Measurements from ENCODE around the gene CDHR2.
"Not testable (repeated sequence)": the region's sequence is repeated elsewhere in the genome, so short reads cannot be mapped to it uniquely, and the experiment has no call there.

Gene CDHR2

DNA sequence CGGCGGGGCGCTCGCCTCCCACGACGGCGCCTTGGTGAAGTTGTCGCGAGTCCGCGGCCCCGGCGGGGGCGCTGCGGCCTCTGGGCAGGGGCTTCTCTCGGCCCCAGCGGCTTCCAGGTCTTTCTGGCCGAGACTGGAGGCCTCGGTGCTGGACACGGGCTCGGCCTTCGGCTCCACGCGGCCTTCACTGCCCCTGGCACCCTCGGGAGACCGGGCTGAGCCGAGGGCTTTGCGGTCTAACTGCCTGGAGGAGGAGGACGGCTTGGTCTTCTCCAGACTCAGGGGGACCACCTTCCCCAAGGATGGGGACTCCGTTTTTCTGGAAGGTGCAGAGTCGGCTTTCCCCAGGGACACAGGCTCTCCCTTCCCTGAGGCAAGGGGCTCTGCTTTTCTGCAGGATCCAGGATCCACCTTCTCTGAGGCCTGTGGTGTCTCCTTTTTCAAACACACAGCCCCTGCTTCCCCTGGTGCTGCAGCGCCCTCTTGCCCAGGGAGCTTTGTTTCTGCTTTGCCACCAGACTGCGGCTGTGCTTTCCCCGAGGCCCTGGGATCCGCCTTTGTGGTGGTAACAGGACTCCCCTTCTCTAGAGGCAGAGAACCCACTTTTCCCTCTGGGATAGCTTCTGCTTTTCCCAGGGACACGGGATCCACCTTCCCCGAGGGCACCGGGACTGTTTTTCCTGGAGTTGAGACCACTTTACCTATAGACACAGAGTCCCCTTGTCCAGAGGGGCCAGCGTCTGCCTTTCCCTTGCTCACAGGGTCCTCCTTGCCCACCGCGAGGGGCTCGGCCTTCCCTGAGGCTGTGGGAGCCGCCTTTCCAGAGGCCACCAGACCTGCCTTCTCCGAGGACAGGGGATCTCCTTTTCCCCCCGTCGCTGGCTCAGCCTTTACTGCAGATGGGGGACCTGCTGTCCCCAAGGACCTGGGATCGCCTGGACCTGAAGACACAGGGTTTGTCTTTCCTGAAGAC, 48.6 kb downstream of the CDHR2 start:
- no peak for DNase-seq

DNA sequence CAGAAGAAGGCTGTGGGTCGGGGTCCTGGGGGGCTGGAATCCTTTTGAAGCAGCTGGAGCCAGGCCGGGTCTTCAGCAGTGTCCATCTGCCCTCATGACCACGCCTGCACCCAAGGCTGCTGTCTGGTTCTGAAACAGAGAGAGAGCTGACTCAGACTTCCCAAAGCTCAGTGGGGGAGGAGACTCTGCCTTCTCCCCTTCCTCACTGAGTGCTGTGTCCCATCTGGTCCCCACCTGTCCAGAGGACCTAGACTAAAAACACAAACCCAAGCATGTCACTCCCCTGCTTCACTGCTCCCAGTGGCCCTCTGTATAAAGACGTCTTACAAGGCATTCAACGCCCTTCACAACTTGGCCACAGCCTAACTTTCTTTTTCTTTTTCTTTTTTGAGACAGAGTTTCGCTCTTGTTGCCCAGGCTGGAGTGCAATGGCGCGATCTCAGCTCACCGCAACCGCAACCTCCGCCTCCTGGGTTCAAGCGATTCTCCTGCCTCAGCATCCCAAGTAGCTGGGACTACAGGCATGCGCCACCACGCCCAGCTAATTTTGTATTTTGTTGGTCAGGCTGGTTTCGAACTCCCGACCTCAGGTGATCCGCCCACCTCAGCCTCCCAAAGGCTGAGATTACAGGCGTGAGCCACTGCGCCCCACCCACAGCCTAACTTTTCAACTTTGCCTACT, 50.7 kb downstream of the CDHR2 start:
- not testable (repeated sequence) for DNase-seq

DNA sequence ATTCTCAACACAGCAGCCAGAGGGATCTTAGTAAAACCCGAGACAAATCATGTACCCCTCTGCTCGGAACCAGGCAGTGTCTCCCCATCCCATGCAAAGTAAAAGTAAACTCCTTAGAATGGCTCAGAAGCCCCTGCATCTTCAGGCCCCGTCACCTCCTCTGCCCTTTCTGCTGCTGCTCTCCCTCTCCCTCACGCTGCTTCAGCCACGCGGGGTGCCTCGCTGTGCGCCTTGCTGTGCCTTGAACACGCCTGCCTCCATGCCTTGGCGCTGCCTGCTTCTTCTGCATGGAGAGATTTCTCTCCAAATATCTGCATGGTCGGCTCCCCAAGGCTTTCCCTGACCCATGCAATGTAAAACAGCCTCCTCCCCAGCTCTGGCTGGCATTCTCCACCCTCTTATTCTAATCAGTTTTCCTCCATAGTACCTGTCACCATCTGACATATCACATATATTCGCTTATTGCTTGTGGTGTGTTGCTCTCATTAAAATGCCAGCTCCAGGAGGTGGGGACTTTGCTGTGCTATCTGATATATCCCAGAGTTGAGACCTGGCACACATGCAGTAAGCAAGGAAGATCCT, 52.9 kb downstream of the CDHR2 start:
- DNase-seq, result no peak

DNA sequence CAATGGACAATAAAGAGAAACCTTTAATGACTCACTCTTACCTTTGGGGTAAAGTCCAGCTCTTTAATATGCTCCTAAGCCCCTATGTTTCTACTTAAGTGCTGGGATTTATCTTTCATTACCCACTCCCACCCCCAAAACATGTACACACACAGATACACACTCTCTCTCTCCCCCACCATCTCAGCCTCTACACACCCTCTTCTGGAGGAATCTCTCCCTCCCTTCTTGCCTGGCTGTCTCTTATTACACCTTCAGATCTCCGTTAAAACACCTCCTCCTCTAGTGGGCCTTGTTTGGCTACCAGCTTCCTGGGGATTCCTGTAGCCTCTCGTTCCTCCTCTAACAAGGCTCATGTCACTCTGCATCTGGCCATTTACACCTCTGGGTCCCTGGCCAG, 53.9 kb downstream of the CDHR2 start:
- DNase-seq, result no peak

DNA sequence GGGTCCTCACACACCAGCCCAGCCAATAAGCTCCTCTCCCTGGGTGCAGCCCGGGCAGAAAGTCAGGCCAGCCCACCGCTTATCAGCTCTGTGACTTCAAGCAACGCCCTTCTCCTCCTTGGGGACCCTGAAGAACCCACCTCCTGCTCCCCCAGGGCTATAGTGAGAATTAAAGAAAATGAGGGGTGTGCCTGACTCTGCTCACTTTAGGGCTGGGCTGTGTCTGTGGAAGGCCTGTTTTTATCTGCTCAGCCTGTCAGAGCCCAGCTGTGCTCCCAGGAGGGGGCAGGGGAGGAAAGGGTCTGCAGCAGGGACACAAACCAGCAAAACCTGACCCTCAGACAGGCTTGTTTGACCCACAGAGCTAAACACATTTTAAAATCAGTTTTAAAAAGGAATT, 56.9 kb downstream of the CDHR2 start:
- DNase-seq, result no peak

DNA sequence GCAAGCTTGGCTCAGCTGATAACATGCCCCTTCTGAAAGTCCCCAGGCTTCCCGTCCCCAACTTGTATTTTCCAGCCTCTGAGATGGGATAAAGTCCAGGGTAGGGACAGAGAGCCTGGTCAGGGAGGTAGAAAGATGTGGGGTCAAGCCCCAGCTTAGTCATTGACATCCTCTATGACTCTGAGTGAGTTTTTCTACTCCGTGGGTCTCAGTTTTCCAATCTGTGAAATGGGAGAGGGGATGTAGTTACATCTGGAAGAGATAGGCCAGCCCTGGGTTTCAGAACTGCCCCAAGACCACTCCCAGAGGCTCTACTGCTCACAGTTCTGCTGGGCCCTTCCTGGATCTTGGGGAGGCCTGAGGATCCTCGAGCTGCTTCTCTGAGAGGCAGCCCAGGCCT, 57.7 kb downstream of the CDHR2 start:
- no peak for DNase-seq

DNA sequence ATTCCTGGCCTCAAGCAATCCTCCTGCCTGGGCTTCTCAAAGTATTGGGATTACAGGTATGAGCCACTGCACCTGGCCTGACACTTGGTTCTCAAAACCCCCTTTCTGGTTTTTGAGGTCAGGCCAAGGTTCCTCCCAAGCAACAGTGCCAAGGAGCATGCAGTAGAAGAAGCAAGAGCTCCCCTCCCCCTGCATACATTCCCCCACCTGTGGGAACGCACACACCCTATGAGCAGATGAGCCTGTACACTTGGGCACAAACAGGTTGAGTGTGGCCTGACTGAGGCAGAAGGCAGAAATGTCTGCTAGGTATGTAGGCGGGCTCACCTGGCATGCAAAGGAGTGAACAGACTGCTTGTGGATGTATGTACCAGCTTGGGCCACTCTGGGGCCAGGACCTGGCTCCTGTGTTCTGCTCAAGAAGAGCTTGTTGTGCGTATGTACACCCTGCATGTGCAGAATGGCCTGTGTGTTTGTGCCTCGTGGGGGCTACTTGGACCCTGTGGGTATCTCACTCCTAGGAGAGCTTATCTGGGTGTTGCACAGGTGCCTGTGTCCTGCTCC, 59.1 kb downstream of the CDHR2 start:
- DNase-seq, result no peak

DNA sequence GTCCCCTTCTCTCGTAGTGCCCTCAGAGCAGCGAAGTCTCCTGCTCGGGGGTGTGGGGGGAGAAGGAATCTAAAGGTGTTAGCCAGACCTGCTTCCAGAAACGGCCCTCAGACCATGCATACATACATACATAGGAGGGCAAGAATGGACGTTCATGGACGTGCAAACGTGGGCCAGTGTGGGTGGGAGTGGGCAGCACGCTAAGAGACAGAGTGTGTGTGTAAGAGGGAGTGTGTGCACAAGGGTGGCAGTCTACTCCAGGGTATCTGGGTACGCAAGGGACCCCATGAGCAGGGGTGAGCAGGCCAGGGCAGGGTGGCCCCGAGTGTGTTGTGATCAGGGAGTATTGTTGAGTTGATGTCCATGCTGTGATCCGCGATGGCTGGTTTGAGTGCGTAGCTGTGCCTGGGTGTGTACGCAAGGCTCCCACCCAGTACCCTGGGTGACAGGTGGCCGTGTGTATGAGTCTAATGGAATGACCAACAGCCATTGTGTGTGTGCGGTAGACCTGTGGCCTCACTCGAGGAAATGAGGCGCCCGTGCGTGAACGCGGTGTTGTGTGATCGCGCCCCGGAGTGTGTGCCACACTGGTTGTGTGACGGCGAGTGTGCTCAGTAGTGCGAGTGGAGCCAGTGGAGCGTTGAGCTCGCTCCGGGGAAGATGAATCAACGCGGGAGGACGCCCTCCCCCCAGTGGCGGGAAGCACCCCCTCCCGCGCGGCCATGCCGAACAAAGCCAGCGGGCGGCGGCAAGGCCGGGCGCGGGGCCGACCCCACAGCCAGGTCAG, 60.0 kb downstream of the CDHR2 start:
- no peak for DNase-seq

DNA sequence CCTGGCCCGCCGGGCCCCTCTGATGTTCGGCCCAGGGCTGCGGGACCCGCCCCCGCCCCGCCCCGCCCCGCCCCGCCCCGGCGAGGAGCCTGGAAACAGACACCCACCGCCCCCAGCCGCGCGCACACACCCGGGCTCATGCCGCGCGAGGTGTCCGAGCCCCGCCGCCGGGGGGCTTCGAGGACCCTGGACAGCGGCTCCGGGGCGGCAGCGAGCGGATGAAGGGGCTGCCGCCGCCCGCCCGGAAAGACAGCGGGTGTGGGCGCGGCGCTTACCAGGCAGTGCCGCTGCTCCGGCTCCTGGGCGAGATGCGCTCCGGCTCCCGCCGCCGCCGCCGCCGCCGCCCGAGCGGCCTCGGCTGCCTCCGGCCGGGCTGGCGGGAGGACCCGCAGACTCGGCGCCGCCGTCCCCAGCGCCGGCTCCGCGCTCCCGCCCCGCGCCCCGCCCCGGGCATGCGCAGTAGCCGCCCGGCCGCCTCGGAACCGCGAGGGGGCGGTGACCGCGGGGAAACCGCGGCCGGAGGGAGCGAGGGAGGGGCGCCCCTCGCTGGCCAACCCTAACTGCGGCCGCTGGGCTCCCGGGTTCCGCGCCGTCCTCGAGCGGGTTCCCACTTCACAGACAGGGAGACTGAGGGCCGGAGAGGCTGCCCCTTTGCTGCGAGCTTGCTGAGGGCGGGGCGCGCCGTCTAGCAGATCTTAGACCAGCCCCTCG, 60.7 kb downstream of the CDHR2 start, which contains the start of gene GPRIN1:
GPRIN1 (minus strand) TSS at position 433 of the 711 bp plus-strand sequence. CDS start 10,322 bp downstream, outside the sequence.
- DNase-seq, result peak; percentile 41

DNA sequence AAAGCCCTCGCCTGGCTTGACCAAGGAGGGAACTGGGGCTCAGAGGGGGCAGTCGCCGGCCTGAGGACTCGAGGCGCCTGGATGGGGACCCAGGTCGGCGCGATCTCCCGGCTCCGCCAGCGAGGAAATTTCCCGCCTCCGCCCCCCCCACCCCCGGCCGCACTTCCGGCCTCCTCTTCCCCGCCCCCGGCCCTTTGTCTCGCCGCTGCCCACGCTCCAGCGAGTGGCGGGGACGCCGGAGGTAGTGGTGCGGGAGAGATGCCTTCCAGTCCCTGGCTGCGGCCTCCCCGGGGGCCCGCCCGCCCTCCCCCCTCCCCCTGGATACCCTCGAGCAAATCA, 61.3 kb downstream of the CDHR2 start:
- DNase-seq, result no peak

DNA sequence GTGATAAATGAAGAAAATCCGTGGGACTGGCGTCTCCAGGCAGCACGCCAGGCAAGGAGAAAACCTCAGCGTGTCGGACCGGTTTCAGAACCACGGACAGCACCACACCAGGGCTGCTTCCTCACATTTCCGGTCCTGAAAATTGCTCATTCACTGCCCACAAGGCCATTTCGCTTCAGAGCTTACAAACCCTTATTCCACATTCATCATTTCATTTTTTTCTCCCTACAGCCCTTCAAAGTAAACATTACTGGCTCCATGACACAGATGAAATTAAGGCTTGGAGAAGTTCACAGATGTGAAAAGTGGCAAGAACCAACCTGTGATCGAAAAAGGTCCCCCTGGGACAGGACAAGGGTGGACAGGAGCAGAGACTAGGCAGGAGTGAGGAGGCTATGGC, 62.3 kb downstream of the CDHR2 start:
- peak; percentile 49 for DNase-seq

DNA sequence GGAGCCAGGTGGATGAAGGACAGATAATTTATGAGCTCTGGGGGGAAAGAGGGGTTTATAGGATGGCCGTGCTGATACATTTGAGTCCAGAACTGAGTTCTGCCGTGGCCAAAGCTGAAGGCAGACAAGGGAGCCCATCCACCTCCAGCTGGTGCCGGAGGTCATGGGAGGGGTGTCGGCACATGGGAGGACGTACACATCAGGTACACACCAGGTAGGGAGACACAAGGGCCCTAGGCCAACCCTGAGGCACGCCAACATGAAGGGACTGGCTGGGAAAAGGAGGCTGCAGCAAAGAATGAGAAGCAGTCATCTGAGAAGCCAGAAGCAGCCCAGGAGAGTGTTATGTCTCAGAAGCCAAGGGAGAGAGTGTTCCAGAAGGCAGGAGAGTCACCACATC, 62.9 kb downstream of the CDHR2 start:
- DNase-seq, result no peak

DNA sequence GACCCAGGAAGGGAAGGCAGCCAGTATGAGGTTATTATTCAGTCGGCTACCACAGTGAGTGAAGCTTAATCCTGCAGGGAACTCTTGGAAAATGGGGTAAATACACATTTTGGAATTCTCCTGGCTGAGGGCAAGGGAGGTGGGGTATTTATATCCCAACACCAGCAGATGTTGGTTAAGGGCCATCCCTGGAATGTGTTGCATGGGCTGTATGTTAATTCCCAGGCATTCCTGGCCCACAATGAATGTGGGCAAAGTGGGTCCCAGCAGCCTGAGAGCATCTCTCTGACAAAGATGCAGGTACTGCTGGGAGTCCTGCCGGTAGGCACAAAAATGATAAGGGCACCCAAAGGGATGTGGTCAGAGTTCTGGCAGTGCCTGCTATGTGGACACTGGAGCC, 63.7 kb downstream of the CDHR2 start:
- DNase-seq, result no peak

DNA sequence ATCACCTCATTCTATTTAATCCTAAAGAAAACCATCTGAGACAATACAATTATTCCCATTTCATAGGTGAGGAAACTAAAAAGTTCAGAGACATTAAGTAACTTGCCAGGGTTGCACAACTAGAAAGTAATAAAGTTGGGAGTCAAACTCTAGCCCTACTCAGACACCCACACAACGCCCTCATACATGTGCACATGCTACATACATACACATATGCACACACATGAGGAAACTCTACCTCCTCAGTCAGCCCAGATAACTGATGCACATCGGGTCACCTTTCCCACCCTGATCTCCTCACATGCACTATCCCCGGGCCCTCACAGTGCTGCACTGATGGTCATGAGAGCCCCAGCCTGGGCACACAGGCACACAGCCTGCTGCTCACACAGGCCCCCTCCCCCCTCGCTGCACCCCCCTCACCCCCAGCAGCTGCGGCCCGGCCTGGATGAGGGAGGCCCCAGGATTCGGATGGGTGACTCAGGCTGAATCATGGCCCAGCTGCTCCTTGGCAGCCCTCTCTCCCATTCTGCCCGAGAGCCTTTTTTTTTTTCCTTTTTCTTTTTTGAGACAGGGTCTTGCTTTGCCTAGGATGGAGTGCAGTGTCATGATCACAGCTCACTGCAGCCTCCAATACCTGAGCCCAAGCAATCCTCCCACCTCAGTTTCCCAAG, 65.8 kb downstream of the CDHR2 start:
- no peak for DNase-seq

DNA sequence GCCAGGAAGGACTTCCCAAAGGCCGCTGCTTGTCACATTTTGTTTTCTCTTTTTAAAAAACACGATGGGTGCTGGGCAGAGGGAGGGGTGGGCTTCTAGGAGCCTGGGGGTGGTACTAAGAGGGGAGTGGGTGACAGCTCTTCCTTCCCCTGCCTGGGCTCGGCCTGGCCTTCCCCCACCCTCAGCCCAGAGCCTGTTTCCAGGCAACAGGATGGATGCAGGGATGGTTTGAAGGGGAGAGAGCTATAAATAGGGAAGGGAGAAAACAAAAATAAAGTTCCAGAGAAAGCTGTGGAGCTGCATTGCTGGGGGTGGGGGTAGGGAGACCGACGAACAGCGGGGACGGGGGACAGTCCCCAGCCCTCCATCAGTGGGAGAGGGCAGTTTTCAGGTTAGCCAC, 67.4 kb downstream of the CDHR2 start:
- DNase-seq, result no peak

DNA sequence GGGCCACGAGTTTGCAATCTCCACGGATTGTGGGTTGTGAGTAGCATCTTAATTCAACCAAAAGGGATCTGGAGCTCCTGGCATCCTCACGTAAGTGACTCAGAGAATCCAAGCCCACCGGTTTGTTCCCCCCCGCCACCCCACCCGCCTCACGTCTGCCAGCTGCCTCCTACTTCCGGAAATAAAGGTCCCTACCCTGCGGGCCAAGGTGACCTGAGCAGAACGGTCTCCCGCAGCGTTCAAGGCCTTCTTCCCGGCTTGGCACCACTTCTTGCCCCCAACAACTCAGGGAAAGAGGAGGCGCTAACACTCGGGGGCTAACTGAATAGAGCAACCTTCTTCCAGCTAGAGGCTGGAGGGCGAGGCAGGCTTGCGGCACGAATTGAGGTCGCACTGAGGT, 69.6 kb downstream of the CDHR2 start:
- DNase-seq, result no peak

DNA sequence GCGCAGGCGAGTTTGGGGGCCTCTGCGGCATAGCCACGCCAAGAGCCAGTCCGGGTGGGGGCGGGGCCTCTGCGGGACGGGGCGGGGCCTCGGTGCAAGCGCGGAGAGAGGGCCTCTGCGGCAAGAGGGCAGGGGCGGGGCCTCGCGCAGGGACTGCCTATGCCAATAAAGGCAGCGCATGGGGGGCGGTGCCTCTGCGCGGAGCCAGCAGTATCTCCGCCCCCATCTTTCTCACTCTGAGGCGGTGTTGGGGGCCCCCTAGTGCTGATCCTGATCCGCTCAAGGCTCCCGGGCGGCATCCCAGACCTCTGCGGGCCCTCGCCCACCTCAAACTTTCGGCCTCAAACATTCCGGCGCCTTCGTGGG, 70.0 kb downstream of the CDHR2 start:
- peak; percentile 60 for DNase-seq

DNA sequence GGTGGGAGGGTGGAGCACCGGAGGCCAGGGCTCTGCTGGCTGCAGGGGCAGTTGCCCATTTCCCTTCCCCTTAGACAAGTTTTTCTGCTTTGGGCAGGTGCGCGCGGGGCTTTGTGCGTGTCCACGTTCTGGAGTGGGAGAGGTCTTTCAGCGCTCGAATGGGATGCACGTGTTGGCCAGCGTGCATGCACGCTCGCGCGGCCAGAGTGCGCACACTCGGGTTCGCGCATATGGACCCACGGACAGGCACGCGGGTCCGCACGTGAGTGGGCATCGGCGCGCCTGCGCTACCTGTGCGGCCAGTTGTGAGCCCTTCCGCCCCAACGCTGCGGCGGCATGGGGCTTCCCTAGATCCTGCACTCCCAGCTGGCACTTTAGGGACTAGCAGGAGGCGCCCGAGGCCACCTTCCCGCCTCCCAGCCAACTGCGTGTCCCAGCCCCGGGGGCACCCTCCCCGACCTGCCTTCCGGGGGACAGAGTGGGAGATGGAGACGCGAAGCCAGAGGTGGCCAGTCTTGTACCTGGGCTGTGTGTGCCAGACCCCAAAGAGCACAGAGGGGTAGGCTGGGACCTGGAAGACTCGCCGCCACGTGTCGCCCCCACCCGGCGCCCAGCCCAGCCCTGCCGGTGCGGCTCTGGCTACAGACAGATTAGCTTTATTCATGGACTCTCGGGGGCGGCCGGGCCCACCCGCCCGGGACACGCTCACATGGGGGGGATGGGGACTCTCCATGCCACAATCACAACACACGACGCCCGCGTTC, 70.6 kb downstream of the CDHR2 start:
- DNase-seq, result no peak

DNA sequence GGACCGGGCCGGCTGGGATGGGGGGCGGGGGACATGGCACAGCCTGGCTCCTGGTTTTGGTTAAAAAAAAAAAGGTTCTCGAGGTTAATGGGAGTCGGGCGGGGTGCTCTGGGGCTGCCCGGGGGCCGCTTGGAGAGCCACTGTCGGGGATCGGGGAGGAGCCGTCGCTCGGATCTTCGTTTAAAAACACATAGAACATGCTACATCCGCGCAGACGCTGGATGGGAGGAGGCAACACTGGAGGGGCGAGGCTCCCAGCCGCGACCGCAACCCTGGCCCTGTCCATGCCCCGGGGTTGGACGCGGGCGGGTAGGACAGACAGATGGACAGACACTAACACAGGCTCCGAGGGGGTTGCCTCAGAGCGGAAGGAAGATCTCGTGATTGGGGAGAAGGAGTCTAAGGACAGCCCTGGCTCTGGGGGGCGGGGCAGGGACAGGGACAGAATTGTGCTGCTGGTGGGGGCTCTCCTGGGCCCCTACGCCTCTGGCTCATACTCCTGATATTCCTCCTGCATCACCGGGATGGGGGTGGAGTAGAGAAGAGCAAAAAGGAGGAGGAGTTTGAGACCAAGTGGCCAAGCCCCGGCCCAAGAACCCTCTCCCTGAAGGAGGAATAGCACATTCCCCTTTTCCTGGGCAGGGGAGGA, 71.3 kb downstream of the CDHR2 start:
- DNase-seq, result no peak

DNA sequence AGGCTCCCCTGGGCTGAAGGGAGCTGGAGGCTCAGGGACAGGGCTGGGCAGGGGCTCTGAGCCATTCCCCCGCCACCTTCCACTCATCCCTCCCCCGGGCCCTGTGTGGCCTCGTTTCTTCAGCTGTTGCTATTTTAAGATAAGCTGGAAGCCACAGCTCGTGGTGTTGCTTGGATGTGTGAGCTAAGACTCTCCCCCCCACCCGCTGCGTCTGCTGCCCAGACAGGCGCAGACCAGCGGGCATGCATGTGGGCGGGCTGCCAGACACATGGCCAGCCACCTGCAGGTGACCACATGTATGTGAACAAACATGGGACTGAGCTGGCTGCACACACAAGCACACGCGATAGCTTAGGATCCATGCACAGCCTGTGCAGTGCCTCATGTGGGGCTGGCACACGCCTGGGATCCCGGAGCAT, 72.5 kb downstream of the CDHR2 start:
- no peak for DNase-seq

Measured in activated gamma-delta T cell treated with Interleukin-2 at 50 U/mL for 16 hours (primary cell).